AG08395 (cell line): Measurements from ENCODE around the gene TRIM62.

ENCODE experiments used
- DNase-seq: peaks from one replicate; pipeline ENCODE4 v3.0.0; 2012; ENCODE audit warnings: mixed read lengths, low spot score

Gene TRIM62

GRCh38 chr1:33181921-33182341 is at the start of gene TRIM62:
Gene TRIM62 (minus strand): TSS chr1:33182043. CDS start chr1:33181432, 611 bp downstream.
- DNase-seq = peak; percentile 97

GRCh38 chr1:33231166-33231565 is 49.3 kb upstream of the TRIM62 start:
- DNase-seq = no peak

- DNase-seq = peak; percentile 87
Observed at GRCh38 chr1:33228935-33229487, 47.2 kb upstream of the TRIM62 start.

GRCh38 chr1:33225586-33225985 is 43.7 kb upstream of the TRIM62 start:
- DNase-seq = no peak

- DNase-seq = no peak
Observed at GRCh38 chr1:33224166-33224707, 42.4 kb upstream of the TRIM62 start.

- no peak for DNase-seq
Observed at GRCh38 chr1:33222381-33222780, 40.5 kb upstream of the TRIM62 start.

- no peak for DNase-seq
Observed at GRCh38 chr1:33221385-33221758, 39.5 kb upstream of the TRIM62 start.

GRCh38 chr1:33220676-33221384 is 39.0 kb upstream of the TRIM62 start:
- no peak for DNase-seq

- DNase-seq = no peak
Observed at GRCh38 chr1:33219886-33220661, 38.2 kb upstream of the TRIM62 start.

- DNase-seq = no peak
Observed at GRCh38 chr1:33211972-33212371, 30.1 kb upstream of the TRIM62 start.

GRCh38 chr1:33206340-33206739 is 24.5 kb upstream of the TRIM62 start:
- DNase-seq = no peak

GRCh38 chr1:33195556-33195955 is 13.7 kb upstream of the TRIM62 start:
- DNase-seq = no peak

GRCh38 chr1:33191731-33192275 is 10.0 kb upstream of the TRIM62 start:
- DNase-seq = no peak

- DNase-seq = no peak
Observed at GRCh38 chr1:33190701-33191100, 8.9 kb upstream of the TRIM62 start.

- DNase-seq = peak; percentile 19
Observed at GRCh38 chr1:33188572-33189275, 6.9 kb upstream of the TRIM62 start.

GRCh38 chr1:33186936-33187335 is 5.1 kb upstream of the TRIM62 start:
- no peak for DNase-seq

GRCh38 chr1:33185541-33185940 is 3.7 kb upstream of the TRIM62 start:
- DNase-seq = no peak

GRCh38 chr1:33183306-33183705 is 1.5 kb upstream of the TRIM62 start:
- DNase-seq = no peak

- DNase-seq = no peak
Observed at GRCh38 chr1:33182896-33183295, 1.1 kb upstream of the TRIM62 start.

GRCh38 chr1:33182401-33182841 is 578 bp upstream of the TRIM62 start:
- DNase-seq = peak; percentile 11

GRCh38 chr1:33180911-33181890 is 642 bp downstream of the TRIM62 start:
- DNase-seq = peak; percentile 44
